PFSK-1 (cell line): ENCODE results near the gene UBE2O.

Experiments used
- FOXP2 ChIP-seq: optimal IDR thresholded peaks from 2 replicates; pipeline ENCODE3; 2011; ENCODE audit warnings: borderline replicate concordance, control low read depth, inconsistent platforms; ENCODE audit not compliant: insufficient read depth; ENCODE audit errors: extremely low read length, extremely low read depth
- POLR2AphosphoS5 ChIP-seq: IDR thresholded peaks from 2 replicates; pipeline ENCODE4 v1.6.1; 2012; ENCODE audit warnings: low read depth, mild to moderate bottlenecking, control low read depth, low read length, moderate library complexity
- SIN3A ChIP-seq: IDR thresholded peaks from 2 replicates; pipeline ENCODE4 v1.6.1; 2012; ENCODE audit warnings: mild to moderate bottlenecking, low read length, moderate library complexity, borderline replicate concordance; ENCODE audit not compliant: insufficient read depth
- TAF1 ChIP-seq: IDR thresholded peaks from 2 replicates; pipeline ENCODE4 v1.6.1; 2012; ENCODE audit warnings: low read length, control low read depth, borderline replicate concordance; ENCODE audit not compliant: insufficient read depth
- TF ChIP-seq, protein P1 (sequence below), 2 experiments: IDR thresholded peaks; 2 replicates each; pipeline versions ENCODE4 v1.6.1 to v1.8.0; 2011 to 2012; ENCODE audit warnings: low read depth in 2 of 2, low read length in 2 of 2, control low read depth in 1 of 2, inconsistent platforms in 1 of 2, mild to moderate bottlenecking in 1 of 2, moderate library complexity in 1 of 2; ENCODE audit not compliant: insufficient read depth in 1 of 2

DNA sequence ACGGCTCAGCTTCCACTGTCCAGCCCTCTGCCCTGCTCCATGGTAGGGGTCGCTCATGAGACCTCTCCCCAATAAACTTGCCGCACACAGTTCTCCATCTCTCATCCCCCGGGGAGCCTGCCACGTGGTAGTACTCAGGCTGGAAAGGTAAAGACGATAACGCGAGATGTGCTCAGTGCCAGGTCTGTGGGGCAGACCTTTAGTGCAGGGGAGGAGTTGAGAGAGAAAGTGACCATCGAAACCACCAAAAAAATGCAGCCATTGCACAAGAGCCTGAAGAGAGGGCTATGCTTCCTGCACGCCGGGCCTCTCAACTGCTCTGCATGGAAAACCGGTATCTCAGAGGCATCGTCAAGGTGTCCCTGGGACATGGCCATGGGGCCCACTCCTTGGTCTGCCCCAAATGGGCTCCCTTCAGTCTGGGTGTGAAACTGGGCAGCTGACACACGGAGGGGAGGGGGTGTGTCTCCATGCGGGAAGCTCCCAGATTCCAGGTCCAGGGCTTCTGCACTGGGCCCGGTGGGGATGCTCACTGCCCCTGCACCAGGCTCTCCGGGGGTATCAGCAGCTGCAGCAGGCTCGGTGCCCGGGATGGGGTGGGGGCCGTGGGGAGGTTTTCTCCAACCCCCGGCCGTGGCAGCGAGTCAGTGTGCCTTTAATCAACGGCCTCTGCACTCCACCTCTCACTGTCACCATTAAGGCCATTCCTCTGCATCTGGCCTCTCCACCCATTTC, 9.8 kb upstream of the UBE2O start:
- TF ChIP-seq, protein P1, sequence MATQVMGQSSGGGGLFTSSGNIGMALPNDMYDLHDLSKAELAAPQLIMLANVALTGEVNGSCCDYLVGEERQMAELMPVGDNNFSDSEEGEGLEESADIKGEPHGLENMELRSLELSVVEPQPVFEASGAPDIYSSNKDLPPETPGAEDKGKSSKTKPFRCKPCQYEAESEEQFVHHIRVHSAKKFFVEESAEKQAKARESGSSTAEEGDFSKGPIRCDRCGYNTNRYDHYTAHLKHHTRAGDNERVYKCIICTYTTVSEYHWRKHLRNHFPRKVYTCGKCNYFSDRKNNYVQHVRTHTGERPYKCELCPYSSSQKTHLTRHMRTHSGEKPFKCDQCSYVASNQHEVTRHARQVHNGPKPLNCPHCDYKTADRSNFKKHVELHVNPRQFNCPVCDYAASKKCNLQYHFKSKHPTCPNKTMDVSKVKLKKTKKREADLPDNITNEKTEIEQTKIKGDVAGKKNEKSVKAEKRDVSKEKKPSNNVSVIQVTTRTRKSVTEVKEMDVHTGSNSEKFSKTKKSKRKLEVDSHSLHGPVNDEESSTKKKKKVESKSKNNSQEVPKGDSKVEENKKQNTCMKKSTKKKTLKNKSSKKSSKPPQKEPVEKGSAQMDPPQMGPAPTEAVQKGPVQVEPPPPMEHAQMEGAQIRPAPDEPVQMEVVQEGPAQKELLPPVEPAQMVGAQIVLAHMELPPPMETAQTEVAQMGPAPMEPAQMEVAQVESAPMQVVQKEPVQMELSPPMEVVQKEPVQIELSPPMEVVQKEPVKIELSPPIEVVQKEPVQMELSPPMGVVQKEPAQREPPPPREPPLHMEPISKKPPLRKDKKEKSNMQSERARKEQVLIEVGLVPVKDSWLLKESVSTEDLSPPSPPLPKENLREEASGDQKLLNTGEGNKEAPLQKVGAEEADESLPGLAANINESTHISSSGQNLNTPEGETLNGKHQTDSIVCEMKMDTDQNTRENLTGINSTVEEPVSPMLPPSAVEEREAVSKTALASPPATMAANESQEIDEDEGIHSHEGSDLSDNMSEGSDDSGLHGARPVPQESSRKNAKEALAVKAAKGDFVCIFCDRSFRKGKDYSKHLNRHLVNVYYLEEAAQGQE (IDR thresholded peaks at IDR 0.05; ENCODE audit: insufficient read depth in 1 of 2, low read depth in 2 of 2, low read length in 2 of 2) = no peak
- TF ChIP-seq POLR2AphosphoS5 (no peak), TAF1 (no peak), SIN3A (no peak), FOXP2 (no peak)
